Measurements from ENCODE around the gene ZNF322.

ZNF322 gene

DNA sequence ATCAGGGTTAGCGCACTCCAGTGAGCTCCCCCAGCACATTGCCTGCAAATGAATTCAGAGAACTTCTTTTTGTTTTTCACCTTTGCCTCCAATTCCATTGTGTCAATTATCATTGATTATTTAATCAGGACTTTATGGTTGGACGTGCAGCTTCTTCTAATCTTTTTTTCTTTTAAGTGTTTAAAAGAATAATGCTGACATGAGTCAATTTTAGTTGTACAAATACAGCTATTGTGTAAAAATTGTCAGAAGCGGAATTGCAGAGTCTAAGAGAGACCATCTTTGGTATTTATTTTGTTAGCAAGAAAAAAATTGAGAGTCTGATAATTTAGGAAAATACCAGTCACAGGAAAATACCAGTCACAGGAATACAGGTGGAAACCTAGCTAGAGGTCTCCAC, 57.3 kb downstream of the ZNF322 start:
- DNase-seq = no peak
- TF ChIP-seq, protein P1, sequence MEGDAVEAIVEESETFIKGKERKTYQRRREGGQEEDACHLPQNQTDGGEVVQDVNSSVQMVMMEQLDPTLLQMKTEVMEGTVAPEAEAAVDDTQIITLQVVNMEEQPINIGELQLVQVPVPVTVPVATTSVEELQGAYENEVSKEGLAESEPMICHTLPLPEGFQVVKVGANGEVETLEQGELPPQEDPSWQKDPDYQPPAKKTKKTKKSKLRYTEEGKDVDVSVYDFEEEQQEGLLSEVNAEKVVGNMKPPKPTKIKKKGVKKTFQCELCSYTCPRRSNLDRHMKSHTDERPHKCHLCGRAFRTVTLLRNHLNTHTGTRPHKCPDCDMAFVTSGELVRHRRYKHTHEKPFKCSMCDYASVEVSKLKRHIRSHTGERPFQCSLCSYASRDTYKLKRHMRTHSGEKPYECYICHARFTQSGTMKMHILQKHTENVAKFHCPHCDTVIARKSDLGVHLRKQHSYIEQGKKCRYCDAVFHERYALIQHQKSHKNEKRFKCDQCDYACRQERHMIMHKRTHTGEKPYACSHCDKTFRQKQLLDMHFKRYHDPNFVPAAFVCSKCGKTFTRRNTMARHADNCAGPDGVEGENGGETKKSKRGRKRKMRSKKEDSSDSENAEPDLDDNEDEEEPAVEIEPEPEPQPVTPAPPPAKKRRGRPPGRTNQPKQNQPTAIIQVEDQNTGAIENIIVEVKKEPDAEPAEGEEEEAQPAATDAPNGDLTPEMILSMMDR (IDR thresholded peaks at IDR 0.05; ENCODE audit: low read depth, low read length, missing control alignments) = no peak
- Histone ChIP-seq H3K4me3 (ENCODE audit: low read depth, low read length) (no peak overlapping the region), H3K27ac (no peak overlapping the region), H3K36me3 (replicated peaks) (peaks cover 11% of the 10 kb centered on the region), H3K27me3 (replicated peaks) (no peaks in the 10 kb centered on the region)
- in situ Hi-C loops (cut with HindIII; ENCODE audit: low pct_ligation_motif_present, low sequenced_read_pairs) = no loop called here

DNA sequence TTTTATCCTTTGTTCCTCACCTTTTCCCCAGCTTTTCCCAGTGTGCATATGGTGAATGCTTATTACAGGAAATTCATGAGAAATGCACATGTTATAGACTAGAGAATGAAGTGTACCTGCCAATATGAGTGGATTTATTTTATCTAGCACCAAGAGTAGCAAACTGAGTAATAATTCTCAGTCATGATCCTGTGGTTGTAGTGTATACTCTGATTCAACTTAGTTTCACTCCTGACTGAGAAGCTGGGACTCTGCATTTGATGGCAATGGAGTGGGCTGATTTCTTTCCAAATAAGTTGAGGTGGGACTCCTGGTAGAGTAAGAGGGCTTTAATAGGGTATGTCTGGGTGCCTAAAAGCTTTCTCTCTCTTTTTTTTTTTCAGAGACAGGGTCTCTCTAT, 58.8 kb downstream of the ZNF322 start:
- no peak overlapping the region for H3K27ac ChIP-seq
- no peaks in the 10 kb centered on the region for H3K27me3 ChIP-seq (replicated peaks)
- no peak overlapping the region for H3K4me3 ChIP-seq (ENCODE audit: low read depth, low read length)
- H3K36me3 ChIP-seq (replicated peaks) = peaks cover 11% of the 10 kb centered on the region
- TF ChIP-seq, protein P1 (IDR thresholded peaks at IDR 0.05; ENCODE audit: low read depth, low read length, missing control alignments) = no peak
- no peak for DNase-seq
- in situ Hi-C loops (cut with HindIII; ENCODE audit: low pct_ligation_motif_present, low sequenced_read_pairs) = no loop called here

DNA sequence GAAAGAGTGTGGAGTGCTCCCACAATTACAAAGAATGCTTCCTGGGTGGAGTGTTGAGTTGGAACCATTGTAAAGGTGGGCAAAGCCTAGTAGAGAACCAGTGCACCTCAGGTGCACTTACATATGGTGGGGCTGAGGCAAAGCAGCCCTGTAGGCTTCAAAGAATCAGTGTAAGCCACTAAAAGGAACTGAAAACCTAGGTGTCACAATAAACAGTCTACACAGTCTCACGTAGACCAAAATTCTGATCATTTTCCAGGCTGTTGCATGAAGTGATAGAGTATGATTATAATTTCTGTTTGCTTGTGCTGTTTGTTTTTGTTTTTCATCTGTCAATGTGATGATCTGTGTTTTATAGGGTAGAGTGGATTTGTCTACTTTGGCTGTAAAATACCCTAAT, 60.0 kb downstream of the ZNF322 start:
- TF ChIP-seq, protein P1 (IDR thresholded peaks at IDR 0.05; ENCODE audit: low read depth, low read length, missing control alignments) = no peak
- Histone ChIP-seq H3K27ac (no peak overlapping the region), H3K36me3 (replicated peaks) (peaks cover 11% of the 10 kb centered on the region), H3K27me3 (replicated peaks) (no peaks in the 10 kb centered on the region), H3K4me3 (ENCODE audit: low read depth, low read length) (no peak overlapping the region)
- in situ Hi-C loops (cut with HindIII; ENCODE audit: low pct_ligation_motif_present, low sequenced_read_pairs) = no loop called here
- DNase-seq = no peak

DNA sequence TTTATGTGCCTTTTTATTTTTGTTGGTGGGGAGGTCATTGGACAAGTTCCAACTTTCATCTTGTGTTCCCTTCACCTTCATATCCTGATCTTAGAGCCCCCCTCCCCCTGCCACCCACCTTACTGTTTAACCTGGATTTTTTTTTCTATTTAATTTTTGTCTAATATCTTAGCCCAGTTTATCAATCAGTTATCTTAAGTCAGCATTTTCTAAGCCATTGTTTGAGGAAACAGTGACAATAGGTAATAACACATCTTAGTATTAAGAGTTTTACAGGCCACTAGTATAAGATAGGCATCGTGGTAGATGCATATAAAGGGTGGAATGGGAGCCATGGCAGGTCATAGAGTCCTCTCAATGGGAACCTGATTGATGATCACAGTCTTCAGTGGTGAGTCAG, 60.4 kb downstream of the ZNF322 start:
- Histone ChIP-seq H3K4me3 (ENCODE audit: low read depth, low read length) (no peak overlapping the region), H3K36me3 (replicated peaks) (peaks cover 11% of the 10 kb centered on the region), H3K27me3 (replicated peaks) (no peaks in the 10 kb centered on the region), H3K27ac (no peak overlapping the region)
- TF ChIP-seq, protein P1 (IDR thresholded peaks at IDR 0.05; ENCODE audit: low read depth, low read length, missing control alignments) = no peak
- in situ Hi-C loops (cut with HindIII; ENCODE audit: low pct_ligation_motif_present, low sequenced_read_pairs) = no loop called here
- DNase-seq = no peak

DNA sequence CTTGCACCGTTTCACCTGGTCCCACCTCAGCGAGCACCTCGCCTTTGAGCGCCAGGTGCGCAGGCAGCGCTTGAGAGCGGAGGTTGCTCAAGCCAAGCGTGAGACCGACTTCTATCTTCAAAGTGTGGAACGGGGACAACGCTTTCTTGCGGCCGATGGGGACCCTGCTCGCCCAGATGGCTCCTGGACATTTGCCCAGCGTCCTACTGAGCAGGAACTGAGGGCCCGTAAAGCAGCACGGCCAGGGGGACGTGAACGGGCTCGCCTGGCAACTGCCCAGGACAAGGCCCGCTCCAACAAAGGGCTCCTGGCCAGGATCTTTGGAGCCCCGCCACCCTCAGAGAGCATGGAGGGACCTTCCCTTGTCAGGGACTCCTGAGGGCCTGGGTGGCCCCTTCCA, 61.3 kb downstream of the ZNF322 start:
- Histone ChIP-seq H3K4me3 (ENCODE audit: low read depth, low read length) (peak overlapping the region; percentile 100), H3K36me3 (replicated peaks) (peaks cover 11% of the 10 kb centered on the region), H3K27ac (no peak overlapping the region), H3K27me3 (replicated peaks) (no peaks in the 10 kb centered on the region)
- in situ Hi-C loops (cut with HindIII; ENCODE audit: low pct_ligation_motif_present, low sequenced_read_pairs) = no loop called here
- TF ChIP-seq, protein P1 (IDR thresholded peaks at IDR 0.05; ENCODE audit: low read depth, low read length, missing control alignments) = no peak
- DNase-seq = no peak

DNA sequence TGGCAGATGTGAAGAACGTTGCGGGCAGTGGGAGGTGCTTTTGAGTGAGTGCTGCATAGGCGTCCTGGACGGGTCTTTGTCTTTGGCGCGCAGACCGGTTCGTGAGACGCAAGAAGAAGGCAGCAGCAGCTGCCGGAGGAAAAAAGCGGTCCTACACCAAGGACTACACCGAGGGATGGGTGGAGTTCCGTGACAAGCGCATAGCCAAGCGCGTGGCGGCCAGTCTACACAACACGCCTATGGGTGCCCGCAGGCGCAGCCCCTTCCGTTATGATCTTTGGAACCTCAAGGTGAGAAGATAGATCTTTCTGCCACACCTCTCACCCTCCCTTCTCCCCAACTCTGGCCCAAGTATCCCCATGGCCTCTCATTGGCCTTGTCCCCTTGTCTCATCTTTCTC, 61.7 kb downstream of the ZNF322 start:
- no peak for DNase-seq
- Histone ChIP-seq H3K27ac (peak overlapping the region; percentile 83), H3K36me3 (replicated peaks) (peaks cover 11% of the 10 kb centered on the region), H3K4me3 (ENCODE audit: low read depth, low read length) (peak overlapping the region; percentile 100), H3K27me3 (replicated peaks) (no peaks in the 10 kb centered on the region)
- TF ChIP-seq, protein P1 (IDR thresholded peaks at IDR 0.05; ENCODE audit: low read depth, low read length, missing control alignments) = no peak
- in situ Hi-C loops (cut with HindIII; ENCODE audit: low pct_ligation_motif_present, low sequenced_read_pairs) = no loop called here

Data from brain microvascular endothelial cell (primary cell).